ENCODE data around the gene IGSF5. TPM values are rescaled to one million over a fixed set of nuclear protein-coding genes. Genes with fewer than 3 reads are reported as not detected.
"Not testable (repeated sequence)": the region's sequence is repeated elsewhere in the genome, so short reads cannot be mapped to it uniquely, and the experiment has no call there.

IGSF5 gene
- not detected for total RNA-seq
- long read RNA-seq = 0 reads

- 45% methylated on average over 4 of the region's 4 CpGs for WGBS (ENCODE audit: insufficient coverage, low coverage, low lambda C conversion rate, missing lambda C conversion rate)
- H3K27me3 ChIP-seq; H3K27ac ChIP-seq; H3K4me1 ChIP-seq; H3K4me3 ChIP-seq; H3K9me3 ChIP-seq; DNase-seq; ATAC-seq; H3K36me3 ChIP-seq; intact Hi-C loops (cut with DNase I): not testable (repeated sequence)
Observed at GRCh38 chr21:39744883-39745282, at the start of gene IGSF5. TSS of gene IGSF5 (plus strand) at chr21:39745183. CDS start at chr21:39745510, 327 bp downstream.

GRCh38 chr21:39696196-39696595 lies 48.8 kb upstream of the IGSF5 start:
- no peaks in the 10 kb centered on the region for H3K9me3 ChIP-seq
- WGBS (ENCODE audit: insufficient coverage, low coverage, low lambda C conversion rate, missing lambda C conversion rate) = 55% methylated on average over 4 of the region's 7 CpGs
- no peaks in the 10 kb centered on the region for H3K36me3 ChIP-seq
- TF ChIP-seq POLR2A (IDR thresholded peaks at IDR 0.05) = no peak
- TF ChIP-seq, protein P1, sequence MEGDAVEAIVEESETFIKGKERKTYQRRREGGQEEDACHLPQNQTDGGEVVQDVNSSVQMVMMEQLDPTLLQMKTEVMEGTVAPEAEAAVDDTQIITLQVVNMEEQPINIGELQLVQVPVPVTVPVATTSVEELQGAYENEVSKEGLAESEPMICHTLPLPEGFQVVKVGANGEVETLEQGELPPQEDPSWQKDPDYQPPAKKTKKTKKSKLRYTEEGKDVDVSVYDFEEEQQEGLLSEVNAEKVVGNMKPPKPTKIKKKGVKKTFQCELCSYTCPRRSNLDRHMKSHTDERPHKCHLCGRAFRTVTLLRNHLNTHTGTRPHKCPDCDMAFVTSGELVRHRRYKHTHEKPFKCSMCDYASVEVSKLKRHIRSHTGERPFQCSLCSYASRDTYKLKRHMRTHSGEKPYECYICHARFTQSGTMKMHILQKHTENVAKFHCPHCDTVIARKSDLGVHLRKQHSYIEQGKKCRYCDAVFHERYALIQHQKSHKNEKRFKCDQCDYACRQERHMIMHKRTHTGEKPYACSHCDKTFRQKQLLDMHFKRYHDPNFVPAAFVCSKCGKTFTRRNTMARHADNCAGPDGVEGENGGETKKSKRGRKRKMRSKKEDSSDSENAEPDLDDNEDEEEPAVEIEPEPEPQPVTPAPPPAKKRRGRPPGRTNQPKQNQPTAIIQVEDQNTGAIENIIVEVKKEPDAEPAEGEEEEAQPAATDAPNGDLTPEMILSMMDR (IDR thresholded peaks at IDR 0.05) = no peak
- ATAC-seq (no peak), DNase-seq (no peak)
- H3K4me1 ChIP-seq = no peaks in the 10 kb centered on the region
- no peak overlapping the region for H3K27ac ChIP-seq
- intact Hi-C loops (cut with DNase I) = no loop called here
- no peaks in the 10 kb centered on the region for H3K27me3 ChIP-seq
- H3K4me3 ChIP-seq = no peak overlapping the region

GRCh38 chr21:39696618-39697017 lies 48.4 kb upstream of the IGSF5 start:
- DNase-seq = no peak
- 59% methylated on average over 4 of the region's 4 CpGs for WGBS (ENCODE audit: insufficient coverage, low coverage, low lambda C conversion rate, missing lambda C conversion rate)
- Histone ChIP-seq H3K27me3 (no peaks in the 10 kb centered on the region), H3K9me3 (no peaks in the 10 kb centered on the region), H3K36me3 (no peaks in the 10 kb centered on the region), H3K27ac (no peak overlapping the region), H3K4me3 (no peak overlapping the region), H3K4me1 (no peaks in the 10 kb centered on the region)
- intact Hi-C loops (cut with DNase I) = no loop called here
- ATAC-seq = no peak
- TF ChIP-seq, protein P1 (IDR thresholded peaks at IDR 0.05) = no peak
- no peak for TF ChIP-seq POLR2A (IDR thresholded peaks at IDR 0.05)

- H3K9me3 ChIP-seq = no peaks in the 10 kb centered on the region
- intact Hi-C loops (cut with DNase I) = no loop called here
- no peaks in the 10 kb centered on the region for H3K4me1 ChIP-seq
- no peaks in the 10 kb centered on the region for H3K36me3 ChIP-seq
- WGBS (ENCODE audit: insufficient coverage, low coverage, low lambda C conversion rate, missing lambda C conversion rate) = 61% methylated on average over 2 of the region's 2 CpGs
- no peak overlapping the region for H3K27ac ChIP-seq
- no peak for ATAC-seq
- H3K27me3 ChIP-seq = no peaks in the 10 kb centered on the region
- no peak for DNase-seq
- no peak overlapping the region for H3K4me3 ChIP-seq
- TF ChIP-seq, protein P1 (IDR thresholded peaks at IDR 0.05) = no peak
- no peak for TF ChIP-seq POLR2A (IDR thresholded peaks at IDR 0.05)
Observed at GRCh38 chr21:39700318-39700717, 44.7 kb upstream of the IGSF5 start.

- no peak for TF ChIP-seq POLR2A (IDR thresholded peaks at IDR 0.05)
- TF ChIP-seq, protein P1 (IDR thresholded peaks at IDR 0.05) = no peak
- Histone ChIP-seq H3K4me3 (no peak overlapping the region), H3K27ac (no peak overlapping the region), H3K36me3 (no peaks in the 10 kb centered on the region), H3K27me3 (no peaks in the 10 kb centered on the region), H3K9me3 (no peaks in the 10 kb centered on the region), H3K4me1 (no peaks in the 10 kb centered on the region)
- no peak for DNase-seq
- intact Hi-C loops (cut with DNase I) = no loop called here
- ATAC-seq = no peak
- WGBS (ENCODE audit: insufficient coverage, low coverage, low lambda C conversion rate, missing lambda C conversion rate) = 56% methylated on average over 1 of the region's 1 CpG
Observed at GRCh38 chr21:39703578-39703977, 41.4 kb upstream of the IGSF5 start.
